Neural cell (in vitro differentiated cells): Measurements from ENCODE around the gene RMI2. TPM values are rescaled to one million over a fixed set of nuclear protein-coding genes. Genes with fewer than 3 reads are reported as not detected.

Experiments
- H2AFZ ChIP-seq: fragments of 200-600, 300-800 bp; sonication (generic), shearing (Covaris generic); 2 replicates; pipeline ENCODE4 v1.6.0; 2014; ENCODE audit warnings: low read depth, mild to moderate bottlenecking, antibody characterized with exemption, low read length, moderate library complexity
- H3F3A ChIP-seq: fragments of 200-600 bp; shearing (Covaris generic); 2 replicates; pipeline ENCODE4 v1.6.1; 2016; ENCODE audit warnings: mild to moderate bottlenecking, moderate library complexity, mixed read lengths, antibody characterized with exemption, low read length; ENCODE audit not compliant: insufficient read depth, poor library complexity, severe bottlenecking
- H3K27ac ChIP-seq: fragments of 200-600, 300-800 bp; sonication (generic), shearing (Covaris generic); 2 replicates; pipeline ENCODE4 v1.5.1; 2014; ENCODE audit warnings: mild to moderate bottlenecking, low read length, moderate library complexity
- H3K27me3 ChIP-seq: fragments of 300-800, 200-600 bp; sonication (generic), shearing (Covaris generic); 2 replicates; pipeline ENCODE4 v1.6.0; 2014; ENCODE audit warnings: mild to moderate bottlenecking, low read depth, low read length, moderate library complexity; ENCODE audit not compliant: insufficient read depth
- H3K36me3 ChIP-seq: fragments of 300-800, 200-600 bp; sonication (generic), shearing (Covaris generic); 2 replicates; pipeline ENCODE4 v1.5.1; 2014; ENCODE audit warnings: mild to moderate bottlenecking, antibody characterized with exemption, low read length, moderate library complexity; ENCODE audit not compliant: insufficient read depth
- H3K4me2 ChIP-seq: fragments of 300-800, 200-600 bp; sonication (generic), shearing (Covaris generic); 2 replicates; pipeline ENCODE4 v1.6.0; 2014; ENCODE audit warnings: mild to moderate bottlenecking, low read length
- H3K4me3 ChIP-seq: fragments of 300-800, 200-600 bp; sonication (generic), shearing (Covaris generic); 2 replicates; pipeline ENCODE4 v1.5.1; 2014; ENCODE audit warnings: mild to moderate bottlenecking, low read length, moderate library complexity
- H3K79me2 ChIP-seq: fragments of 200-600 bp; shearing (Covaris generic); replicated peaks from 2 replicates; pipeline ENCODE4 v1.6.0; 2014; ENCODE audit warnings: mild to moderate bottlenecking, low read length, moderate library complexity; ENCODE audit not compliant: insufficient read depth
- H3K9ac ChIP-seq: fragments of 300-800, 200-600 bp; sonication (generic), shearing (Covaris generic); 2 replicates; pipeline ENCODE4 v1.6.1; 2016; ENCODE audit warnings: mild to moderate bottlenecking, low read length, mixed read lengths
- H3K9me2 ChIP-seq: fragments of 200-600 bp; shearing (Covaris generic); 2 replicates; pipeline ENCODE4 v1.6.1; 2016; ENCODE audit warnings: mild to moderate bottlenecking, low read length, mixed read lengths; ENCODE audit not compliant: insufficient read depth
- H3K9me3 ChIP-seq: fragments of 200-600, 300-800 bp; sonication (generic), shearing (Covaris generic); 2 replicates; pipeline ENCODE4 v1.6.1; 2016; ENCODE audit warnings: mild to moderate bottlenecking, mixed run types, low read length, moderate library complexity, mixed read lengths
- H4K20me1 ChIP-seq: fragments of 200-600 bp; shearing (Covaris generic); 2 replicates; pipeline ENCODE4 v1.6.1; 2016; ENCODE audit warnings: mild to moderate bottlenecking, mixed run types; ENCODE audit not compliant: insufficient read depth
- CTCF ChIP-seq: fragments of 450-650 bp; IDR thresholded peaks from 2 replicates; pipeline ENCODE4 v1.5.1; 2014; ENCODE audit warnings: antibody characterized with exemption, mild to moderate bottlenecking, moderate library complexity; ENCODE audit not compliant: poor library complexity, severe bottlenecking
- EP300 ChIP-seq: fragments of 450-650 bp; conservative IDR thresholded peaks from 2 replicates; pipeline ENCODE4 v1.6.1; 2014; ENCODE audit warnings: antibody characterized with exemption, mild to moderate bottlenecking, moderate library complexity; ENCODE audit not compliant: poor library complexity, severe bottlenecking
- EZH2 ChIP-seq: fragments of 200-600, 300-800 bp; shearing (Covaris generic), sonication (generic); IDR thresholded peaks from 2 replicates; pipeline ENCODE4 v1.6.1; 2014; ENCODE audit warnings: antibody characterized with exemption, low read length, borderline replicate concordance, mild to moderate bottlenecking; ENCODE audit not compliant: insufficient read depth, poor library complexity, severe bottlenecking
- MXI1 ChIP-seq: fragments of 450-650 bp; conservative IDR thresholded peaks from 2 replicates; pipeline ENCODE4 v1.6.1; 2014; ENCODE audit warnings: antibody characterized with exemption, mild to moderate bottlenecking; ENCODE audit not compliant: poor library complexity, severe bottlenecking
- POLR2AphosphoS5 ChIP-seq: IDR thresholded peaks from 2 replicates; pipeline ENCODE4 v1.6.1; 2012
- RAD21 ChIP-seq: fragments of 450-650 bp; conservative IDR thresholded peaks from 2 replicates; pipeline ENCODE4 v1.6.1; 2014; ENCODE audit warnings: antibody characterized with exemption, mild to moderate bottlenecking, moderate library complexity
- SMC3 ChIP-seq: fragments of 450-650 bp; conservative IDR thresholded peaks from 2 replicates; pipeline ENCODE4 v1.6.1; 2014; ENCODE audit warnings: antibody characterized with exemption, mild to moderate bottlenecking, moderate library complexity; ENCODE audit not compliant: poor library complexity
- TAF1 ChIP-seq: IDR thresholded peaks from 2 replicates; pipeline ENCODE4 v1.6.1; 2012; ENCODE audit warnings: low read depth
- polyA plus RNA-seq: library from polyadenylated mRNA; depleted of rRNA; stranded (reverse); fragments of >200 nt; gene quantifications from 2 replicates; pipeline ENCODE4 v1.2.3, GENCODE V29; 2014
- TF ChIP-seq, protein P1 (sequence below): IDR thresholded peaks from 2 replicates; pipeline ENCODE4 v1.6.1; 2012; ENCODE audit warnings: borderline replicate concordance

RMI2 gene
- polyA plus RNA-seq, 1 donor from 2014 or later, result 0.48 TPM

GRCh38 chr16:11301645-11302501, 43.4 kb upstream of the RMI2 start:
- Histone ChIP-seq H3K27me3 (no peaks in the 10 kb centered on the region), H3F3A (no peaks in the 10 kb centered on the region), H3K27ac (no peak overlapping the region), H2AFZ (no peak overlapping the region), H3K36me3 (no peaks in the 10 kb centered on the region), H3K9me2 (no peaks in the 10 kb centered on the region), H3K9ac (no peak overlapping the region), H3K79me2 (no peaks in the 10 kb centered on the region), H4K20me1 (no peaks in the 10 kb centered on the region), H3K4me3 (no peak overlapping the region), H3K9me3 (no peaks in the 10 kb centered on the region), H3K4me2 (no peak overlapping the region)
- no peak for TF ChIP-seq MXI1
- TF ChIP-seq, protein P1, sequence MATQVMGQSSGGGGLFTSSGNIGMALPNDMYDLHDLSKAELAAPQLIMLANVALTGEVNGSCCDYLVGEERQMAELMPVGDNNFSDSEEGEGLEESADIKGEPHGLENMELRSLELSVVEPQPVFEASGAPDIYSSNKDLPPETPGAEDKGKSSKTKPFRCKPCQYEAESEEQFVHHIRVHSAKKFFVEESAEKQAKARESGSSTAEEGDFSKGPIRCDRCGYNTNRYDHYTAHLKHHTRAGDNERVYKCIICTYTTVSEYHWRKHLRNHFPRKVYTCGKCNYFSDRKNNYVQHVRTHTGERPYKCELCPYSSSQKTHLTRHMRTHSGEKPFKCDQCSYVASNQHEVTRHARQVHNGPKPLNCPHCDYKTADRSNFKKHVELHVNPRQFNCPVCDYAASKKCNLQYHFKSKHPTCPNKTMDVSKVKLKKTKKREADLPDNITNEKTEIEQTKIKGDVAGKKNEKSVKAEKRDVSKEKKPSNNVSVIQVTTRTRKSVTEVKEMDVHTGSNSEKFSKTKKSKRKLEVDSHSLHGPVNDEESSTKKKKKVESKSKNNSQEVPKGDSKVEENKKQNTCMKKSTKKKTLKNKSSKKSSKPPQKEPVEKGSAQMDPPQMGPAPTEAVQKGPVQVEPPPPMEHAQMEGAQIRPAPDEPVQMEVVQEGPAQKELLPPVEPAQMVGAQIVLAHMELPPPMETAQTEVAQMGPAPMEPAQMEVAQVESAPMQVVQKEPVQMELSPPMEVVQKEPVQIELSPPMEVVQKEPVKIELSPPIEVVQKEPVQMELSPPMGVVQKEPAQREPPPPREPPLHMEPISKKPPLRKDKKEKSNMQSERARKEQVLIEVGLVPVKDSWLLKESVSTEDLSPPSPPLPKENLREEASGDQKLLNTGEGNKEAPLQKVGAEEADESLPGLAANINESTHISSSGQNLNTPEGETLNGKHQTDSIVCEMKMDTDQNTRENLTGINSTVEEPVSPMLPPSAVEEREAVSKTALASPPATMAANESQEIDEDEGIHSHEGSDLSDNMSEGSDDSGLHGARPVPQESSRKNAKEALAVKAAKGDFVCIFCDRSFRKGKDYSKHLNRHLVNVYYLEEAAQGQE, result no peak
- TF ChIP-seq EP300, result no peak
- no peak for TF ChIP-seq EZH2
- no peak for TF ChIP-seq TAF1
- TF ChIP-seq SMC3, result no peak
- no peak for TF ChIP-seq RAD21
- TF ChIP-seq CTCF, result no peak
- TF ChIP-seq POLR2AphosphoS5, result no peak

GRCh38 chr16:11302977-11303376, 42.3 kb upstream of the RMI2 start:
- Histone ChIP-seq H3F3A (no peaks in the 10 kb centered on the region), H3K4me2 (no peak overlapping the region), H2AFZ (no peak overlapping the region), H3K9me2 (no peaks in the 10 kb centered on the region), H3K9me3 (no peaks in the 10 kb centered on the region), H3K79me2 (no peaks in the 10 kb centered on the region), H3K27me3 (no peaks in the 10 kb centered on the region), H3K27ac (no peak overlapping the region), H3K4me3 (no peak overlapping the region), H3K36me3 (no peaks in the 10 kb centered on the region), H4K20me1 (no peaks in the 10 kb centered on the region), H3K9ac (no peak overlapping the region)
- TF ChIP-seq POLR2AphosphoS5 (no peak), EZH2 (no peak), TAF1 (no peak), MXI1 (no peak), CTCF (no peak), SMC3 (no peak), EP300 (no peak), RAD21 (no peak)
